ENCODE results near the gene SBK1.

SBK1 gene

DNA sequence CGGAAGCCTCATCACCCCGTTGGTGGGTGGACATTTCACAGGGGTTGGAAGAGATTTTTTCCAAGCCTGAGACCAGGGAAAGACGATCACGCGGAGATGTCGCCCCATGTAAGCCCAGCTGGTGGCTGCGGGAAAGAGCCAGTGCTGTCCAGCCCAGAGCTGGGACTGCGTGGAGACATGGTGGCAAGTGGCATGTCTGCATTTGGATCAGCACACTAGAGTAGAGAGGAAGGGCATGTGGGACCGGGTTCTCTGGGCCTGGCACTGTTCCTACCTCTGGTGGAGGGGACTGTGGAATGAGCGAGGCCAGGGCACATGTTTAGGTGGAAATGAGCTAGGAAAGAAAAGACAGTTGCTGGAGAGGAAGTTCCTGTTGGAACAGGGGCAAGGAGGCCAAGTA is 20.0 kb downstream of the SBK1 start:
- no peaks in the 10 kb centered on the region for H3K4me1 ChIP-seq (ENCODE audit: control insufficient read depth in 1 of 2, insufficient read depth in 1 of 2, low read depth in 1 of 2, low read length in 1 of 2)

DNA sequence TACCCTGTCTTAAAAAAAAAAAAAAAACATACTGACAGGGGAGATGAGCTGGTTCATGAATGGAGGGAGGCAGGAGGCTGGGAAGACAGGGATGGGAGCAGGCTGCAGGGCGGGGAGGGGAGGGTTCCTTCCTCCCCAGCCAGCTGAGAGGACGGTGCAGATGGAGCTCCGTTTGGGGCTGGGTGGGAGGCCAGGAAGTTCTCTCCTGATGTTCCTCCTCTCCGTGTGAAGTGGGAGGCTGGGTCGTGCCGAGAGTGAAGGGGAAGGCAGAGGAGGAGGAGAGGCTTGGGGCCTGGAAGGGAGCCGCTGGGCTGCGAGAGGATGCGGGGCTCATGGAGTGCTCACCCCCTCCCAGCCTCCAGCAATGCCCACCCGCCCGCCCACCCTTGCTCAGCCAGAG is 21.3 kb downstream of the SBK1 start:
- Histone ChIP-seq H3K9me3 (no peaks in the 10 kb centered on the region), H3K36me3 (no peaks in the 10 kb centered on the region), H3K4me1 (ENCODE audit: control insufficient read depth in 1 of 2, insufficient read depth in 1 of 2, low read depth in 1 of 2, low read length in 1 of 2) (no peaks in the 10 kb centered on the region), H3K4me3 (ENCODE audit: low read depth in 1 of 2, low read length in 1 of 2) (no peak overlapping the region), H3K27me3 (no peaks in the 10 kb centered on the region), H3K27ac (no peak overlapping the region)
- TF ChIP-seq, protein P1, sequence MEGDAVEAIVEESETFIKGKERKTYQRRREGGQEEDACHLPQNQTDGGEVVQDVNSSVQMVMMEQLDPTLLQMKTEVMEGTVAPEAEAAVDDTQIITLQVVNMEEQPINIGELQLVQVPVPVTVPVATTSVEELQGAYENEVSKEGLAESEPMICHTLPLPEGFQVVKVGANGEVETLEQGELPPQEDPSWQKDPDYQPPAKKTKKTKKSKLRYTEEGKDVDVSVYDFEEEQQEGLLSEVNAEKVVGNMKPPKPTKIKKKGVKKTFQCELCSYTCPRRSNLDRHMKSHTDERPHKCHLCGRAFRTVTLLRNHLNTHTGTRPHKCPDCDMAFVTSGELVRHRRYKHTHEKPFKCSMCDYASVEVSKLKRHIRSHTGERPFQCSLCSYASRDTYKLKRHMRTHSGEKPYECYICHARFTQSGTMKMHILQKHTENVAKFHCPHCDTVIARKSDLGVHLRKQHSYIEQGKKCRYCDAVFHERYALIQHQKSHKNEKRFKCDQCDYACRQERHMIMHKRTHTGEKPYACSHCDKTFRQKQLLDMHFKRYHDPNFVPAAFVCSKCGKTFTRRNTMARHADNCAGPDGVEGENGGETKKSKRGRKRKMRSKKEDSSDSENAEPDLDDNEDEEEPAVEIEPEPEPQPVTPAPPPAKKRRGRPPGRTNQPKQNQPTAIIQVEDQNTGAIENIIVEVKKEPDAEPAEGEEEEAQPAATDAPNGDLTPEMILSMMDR (IDR thresholded peaks at IDR 0.05), result no peak

More for the DNA sequence above, 20.0 kb downstream of the SBK1 start:
- no peaks in the 10 kb centered on the region for H3K9me3 ChIP-seq
- H3K27ac ChIP-seq, result no peak overlapping the region
- no peak overlapping the region for H3K4me3 ChIP-seq (ENCODE audit: low read depth in 1 of 2, low read length in 1 of 2)
- H3K36me3 ChIP-seq, result no peaks in the 10 kb centered on the region
- no peaks in the 10 kb centered on the region for H3K27me3 ChIP-seq
- TF ChIP-seq, protein P1 (IDR thresholded peaks at IDR 0.05), result no peak

DNA sequence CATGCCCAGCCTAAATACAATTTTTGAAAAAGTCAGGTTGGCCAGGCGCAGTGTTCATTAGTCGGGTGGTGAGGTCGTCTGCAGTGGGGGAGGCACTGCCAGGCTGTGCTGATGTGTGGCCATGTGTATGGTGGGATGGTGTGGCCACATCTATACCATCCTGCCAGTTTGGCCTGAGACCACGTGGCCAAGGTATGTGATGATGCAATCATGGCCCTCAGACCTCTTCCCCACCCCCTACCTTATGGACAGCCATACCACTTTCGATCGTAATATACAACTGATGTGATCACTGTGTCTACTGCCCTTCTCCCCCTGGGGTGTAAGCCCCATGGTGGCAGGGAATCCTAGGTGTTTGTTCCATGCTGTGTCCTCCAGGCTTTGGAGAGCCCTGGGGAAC is 23.7 kb downstream of the SBK1 start:
- H3K36me3 ChIP-seq, result no peaks in the 10 kb centered on the region
- no peaks in the 10 kb centered on the region for H3K27me3 ChIP-seq
- TF ChIP-seq, protein P1 (IDR thresholded peaks at IDR 0.05), result no peak
- H3K27ac ChIP-seq, result no peak overlapping the region
- H3K9me3 ChIP-seq, result no peaks in the 10 kb centered on the region
- H3K4me1 ChIP-seq (ENCODE audit: control insufficient read depth in 1 of 2, insufficient read depth in 1 of 2, low read depth in 1 of 2, low read length in 1 of 2), result no peaks in the 10 kb centered on the region
- no peak overlapping the region for H3K4me3 ChIP-seq (ENCODE audit: low read depth in 1 of 2, low read length in 1 of 2)

DNA sequence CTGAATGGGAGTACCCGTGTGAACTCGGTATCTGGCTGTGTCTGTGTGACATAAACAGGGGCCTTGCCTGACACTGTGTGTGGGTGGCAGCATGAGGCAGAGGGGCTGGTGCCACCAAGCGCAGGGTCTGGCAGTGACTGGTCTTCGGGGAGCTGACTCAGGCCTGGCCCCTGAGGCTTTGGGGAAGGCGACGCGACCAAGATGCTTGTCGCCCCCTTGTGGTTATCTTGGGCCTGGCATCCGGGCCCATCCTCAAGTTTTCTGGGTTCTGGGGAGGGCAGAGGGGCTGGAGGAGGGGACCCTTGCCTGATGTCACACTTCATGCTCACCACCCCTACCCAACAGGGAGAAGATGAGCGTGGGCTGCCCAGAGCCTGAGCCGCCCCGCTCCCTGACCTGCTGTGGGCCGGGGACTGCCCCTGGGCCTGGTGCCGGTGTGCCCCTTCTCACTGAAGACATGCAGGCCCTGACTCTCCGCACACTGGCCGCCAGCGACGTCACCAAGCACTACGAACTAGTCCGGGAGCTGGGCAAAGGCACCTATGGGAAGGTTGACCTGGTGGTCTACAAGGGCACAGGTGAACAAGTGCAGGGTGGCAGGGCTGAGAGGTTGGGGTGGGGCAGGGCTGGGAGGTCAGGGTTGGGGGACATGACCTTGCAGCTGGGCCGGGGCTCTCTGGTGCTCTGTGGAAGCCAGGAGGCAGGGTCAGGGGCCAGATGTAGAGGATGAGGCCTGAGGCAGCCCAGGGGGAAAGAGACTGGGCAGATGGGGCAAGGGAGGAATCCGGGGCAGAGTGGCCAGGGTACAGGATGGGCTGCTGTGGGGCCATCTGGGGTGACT is 24.9 kb downstream of the SBK1 start:
- no peaks in the 10 kb centered on the region for H3K36me3 ChIP-seq
- H3K27ac ChIP-seq, result no peak overlapping the region
- H3K9me3 ChIP-seq, result no peaks in the 10 kb centered on the region
- H3K4me3 ChIP-seq (ENCODE audit: low read depth in 1 of 2, low read length in 1 of 2), result no peak overlapping the region
- TF ChIP-seq, protein P1 (IDR thresholded peaks at IDR 0.05), result peak; percentile 68
- H3K4me1 ChIP-seq (ENCODE audit: control insufficient read depth in 1 of 2, insufficient read depth in 1 of 2, low read depth in 1 of 2, low read length in 1 of 2), result no peaks in the 10 kb centered on the region
- no peaks in the 10 kb centered on the region for H3K27me3 ChIP-seq

DNA sequence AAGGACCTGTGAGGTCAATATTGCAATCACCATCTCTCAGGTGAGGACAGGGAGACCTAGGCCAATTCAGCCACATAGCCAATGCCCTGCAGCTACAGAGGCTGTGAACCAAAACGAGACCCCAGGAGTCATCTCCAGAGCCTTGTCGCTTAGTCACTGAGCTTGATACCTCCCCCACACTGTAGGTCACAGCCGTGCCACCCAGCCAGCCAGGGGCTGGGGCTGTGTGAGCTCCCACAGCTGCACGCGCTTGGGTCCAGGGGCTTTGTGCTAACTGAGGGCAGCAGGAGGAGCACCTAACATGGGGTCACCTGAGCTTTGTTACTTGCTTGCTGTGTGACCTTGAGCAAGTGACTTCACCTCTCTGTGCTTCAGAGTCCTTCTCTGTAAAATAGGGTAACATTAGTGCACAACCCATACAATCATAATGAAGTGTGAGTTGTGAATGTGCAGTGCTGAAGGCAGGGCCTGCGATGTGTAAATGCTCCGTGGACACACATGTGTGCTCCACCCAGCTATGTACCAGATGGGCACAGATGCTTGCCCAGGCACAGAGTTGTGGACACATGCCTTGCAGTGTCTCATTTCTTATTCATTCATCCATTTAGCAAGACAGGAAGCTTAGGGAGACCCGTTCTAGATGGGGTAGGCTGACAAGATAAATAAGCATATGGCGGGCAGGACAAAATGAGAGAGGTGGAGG is 25.9 kb downstream of the SBK1 start:
- H3K27me3 ChIP-seq, result no peaks in the 10 kb centered on the region
- H3K36me3 ChIP-seq, result no peaks in the 10 kb centered on the region
- H3K9me3 ChIP-seq, result no peaks in the 10 kb centered on the region
- no peak overlapping the region for H3K4me3 ChIP-seq (ENCODE audit: low read depth in 1 of 2, low read length in 1 of 2)
- TF ChIP-seq, protein P1 (IDR thresholded peaks at IDR 0.05), result no peak
- no peaks in the 10 kb centered on the region for H3K4me1 ChIP-seq (ENCODE audit: control insufficient read depth in 1 of 2, insufficient read depth in 1 of 2, low read depth in 1 of 2, low read length in 1 of 2)
- no peak overlapping the region for H3K27ac ChIP-seq

Measured in neutrophil (primary cell).